Measurements from ENCODE around the gene STOX2.

- TF ChIP-seq CTCF (IDR thresholded peaks at IDR 0.05; ENCODE audit: insufficient read depth, low read length, poor library complexity, severe bottlenecking) (no peak), EZH2phosphoT487 (conservative IDR thresholded peaks at IDR 0.05; ENCODE audit: low read length) (no peak)
Measured at GRCh38 chr4:183909801-183910200, 4.7 kb downstream of the STOX2 start.
